ENCODE results near the gene SLC5A11. TPM values are rescaled to one million over a fixed set of nuclear protein-coding genes. Genes with fewer than 3 reads are reported as not detected.

Gene SLC5A11
- total and polyA plus RNA-seq, 3 donors from 2014 or later: 0.39 to 1.3 (median 0.78) TPM

- Histone ChIP-seq H3K4me1 (no peaks in the 10 kb centered on the region), H3K9me3 (no peaks in the 10 kb centered on the region), H3K4me3 (no peak overlapping the region), H3K36me3 (ENCODE audit: low read depth, missing control alignments) (no peaks in the 10 kb centered on the region), H3K27me3 (no peaks in the 10 kb centered on the region), H3K27ac (no peak overlapping the region)
- TF ChIP-seq POLR2A (IDR thresholded peaks at IDR 0.05) (no peak), CTCF (IDR thresholded peaks at IDR 0.05) (no peak)
- intact Hi-C loops (cut with DNase I; ENCODE audit: low total_unique reads): no loop called here
- DNase-seq: no peak
- WGBS, 2 donors: 70 to 76% methylated on average over 8 of the region's 8 CpGs
These were observed 75.5 kb downstream of the SLC5A11 start for GRCh38 chr16:24921229-24921628.

- Histone ChIP-seq H3K27me3 (no peaks in the 10 kb centered on the region), H3K4me3 (no peak overlapping the region), H3K27ac (no peak overlapping the region), H3K36me3 (ENCODE audit: low read depth, missing control alignments) (no peaks in the 10 kb centered on the region), H3K4me1 (no peaks in the 10 kb centered on the region), H3K9me3 (no peaks in the 10 kb centered on the region)
- no peak for TF ChIP-seq CTCF (IDR thresholded peaks at IDR 0.05)
- no peak for TF ChIP-seq POLR2A (IDR thresholded peaks at IDR 0.05)
- no peak for DNase-seq
- 83% methylated on average over 2 of the region's 2 CpGs for WGBS, 2 donors
- intact Hi-C loops (cut with DNase I; ENCODE audit: low total_unique reads): no loop called here
These were observed 79.4 kb downstream of the SLC5A11 start for GRCh38 chr16:24925163-24925562.

- Histone ChIP-seq H3K27ac (no peak overlapping the region), H3K36me3 (ENCODE audit: low read depth, missing control alignments) (no peaks in the 10 kb centered on the region), H3K4me3 (no peak overlapping the region), H3K27me3 (no peaks in the 10 kb centered on the region), H3K4me1 (no peaks in the 10 kb centered on the region), H3K9me3 (no peaks in the 10 kb centered on the region)
- no peak for DNase-seq
- intact Hi-C loops (cut with DNase I; ENCODE audit: low total_unique reads): no loop called here
- 79 to 89% methylated on average over 5 of the region's 5 CpGs for WGBS, 2 donors
- TF ChIP-seq CTCF (IDR thresholded peaks at IDR 0.05): no peak
- TF ChIP-seq POLR2A (IDR thresholded peaks at IDR 0.05): no peak
These were observed 83.6 kb downstream of the SLC5A11 start for GRCh38 chr16:24929409-24929808.

GRCh38 chr16:24930440-24930839, 84.7 kb downstream of the SLC5A11 start:
- intact Hi-C loops (cut with DNase I; ENCODE audit: low total_unique reads): no loop called here
- no peak overlapping the region for H3K4me3 ChIP-seq
- H3K27me3 ChIP-seq: no peaks in the 10 kb centered on the region
- no peak overlapping the region for H3K27ac ChIP-seq
- H3K9me3 ChIP-seq: no peaks in the 10 kb centered on the region
- H3K36me3 ChIP-seq (ENCODE audit: low read depth, missing control alignments): no peaks in the 10 kb centered on the region
- WGBS, 2 donors: 92 to 95% methylated on average over 6 of the region's 6 CpGs
- TF ChIP-seq CTCF (IDR thresholded peaks at IDR 0.05) (no peak), POLR2A (IDR thresholded peaks at IDR 0.05) (no peak)
- no peaks in the 10 kb centered on the region for H3K4me1 ChIP-seq
- no peak for DNase-seq

GRCh38 chr16:24931091-24931490, 85.3 kb downstream of the SLC5A11 start:
- Histone ChIP-seq H3K27ac (no peak overlapping the region), H3K36me3 (ENCODE audit: low read depth, missing control alignments) (no peaks in the 10 kb centered on the region), H3K27me3 (no peaks in the 10 kb centered on the region), H3K4me3 (no peak overlapping the region), H3K9me3 (no peaks in the 10 kb centered on the region), H3K4me1 (no peaks in the 10 kb centered on the region)
- intact Hi-C loops (cut with DNase I; ENCODE audit: low total_unique reads): no loop called here
- DNase-seq: no peak
- no peak for TF ChIP-seq CTCF (IDR thresholded peaks at IDR 0.05)
- 93 to 95% methylated on average over 12 of the region's 12 CpGs for WGBS, 2 donors

Data from testis (tissue), 3 donors.